Measurements from ENCODE around the gene ABCB10. TPM values are rescaled to one million over a fixed set of nuclear protein-coding genes. Genes with fewer than 3 reads are reported as not detected.

The ABCB10 gene
- total RNA-seq, 1 donor from 2014 or later = 17.3 TPM

DNA sequence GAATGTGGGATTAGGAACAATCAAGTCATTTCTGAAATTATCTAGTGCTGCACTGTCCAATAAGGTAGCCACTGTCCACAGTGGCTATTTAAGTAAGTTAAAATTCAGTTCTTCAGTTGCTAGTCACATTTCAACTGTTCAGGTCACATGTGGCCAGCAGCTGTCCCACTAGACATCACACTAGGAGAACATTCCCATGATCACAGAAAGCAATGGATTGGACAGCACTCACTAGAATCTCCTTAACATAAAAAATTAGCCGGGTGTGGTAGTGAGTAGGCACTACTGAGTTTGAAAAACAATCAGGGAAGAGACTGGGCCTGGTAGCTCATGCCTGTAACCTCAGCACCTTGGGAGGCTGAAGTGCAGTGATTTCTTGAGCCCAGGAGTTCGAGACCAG is 84.0 kb downstream of the ABCB10 start:
- Histone ChIP-seq H3K4me3 (no peak overlapping the region), H3K27me3 (no peaks in the 10 kb centered on the region), H3K9me3 (no peaks in the 10 kb centered on the region), H3K36me3 (peaks cover 84% of the 10 kb centered on the region), H3K27ac (no peak overlapping the region), H3K4me1 (no peaks in the 10 kb centered on the region)
- TF ChIP-seq, protein P1, sequence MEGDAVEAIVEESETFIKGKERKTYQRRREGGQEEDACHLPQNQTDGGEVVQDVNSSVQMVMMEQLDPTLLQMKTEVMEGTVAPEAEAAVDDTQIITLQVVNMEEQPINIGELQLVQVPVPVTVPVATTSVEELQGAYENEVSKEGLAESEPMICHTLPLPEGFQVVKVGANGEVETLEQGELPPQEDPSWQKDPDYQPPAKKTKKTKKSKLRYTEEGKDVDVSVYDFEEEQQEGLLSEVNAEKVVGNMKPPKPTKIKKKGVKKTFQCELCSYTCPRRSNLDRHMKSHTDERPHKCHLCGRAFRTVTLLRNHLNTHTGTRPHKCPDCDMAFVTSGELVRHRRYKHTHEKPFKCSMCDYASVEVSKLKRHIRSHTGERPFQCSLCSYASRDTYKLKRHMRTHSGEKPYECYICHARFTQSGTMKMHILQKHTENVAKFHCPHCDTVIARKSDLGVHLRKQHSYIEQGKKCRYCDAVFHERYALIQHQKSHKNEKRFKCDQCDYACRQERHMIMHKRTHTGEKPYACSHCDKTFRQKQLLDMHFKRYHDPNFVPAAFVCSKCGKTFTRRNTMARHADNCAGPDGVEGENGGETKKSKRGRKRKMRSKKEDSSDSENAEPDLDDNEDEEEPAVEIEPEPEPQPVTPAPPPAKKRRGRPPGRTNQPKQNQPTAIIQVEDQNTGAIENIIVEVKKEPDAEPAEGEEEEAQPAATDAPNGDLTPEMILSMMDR (IDR thresholded peaks at IDR 0.05) = no peak
- ATAC-seq = no peak
- DNase-seq = no peak
- intact Hi-C loops (cut with DNase I) = loop anchor here (10.0 kb wide), 1 partner anchor 220 kb away; no protein-coding TSS in a partner anchor

DNA sequence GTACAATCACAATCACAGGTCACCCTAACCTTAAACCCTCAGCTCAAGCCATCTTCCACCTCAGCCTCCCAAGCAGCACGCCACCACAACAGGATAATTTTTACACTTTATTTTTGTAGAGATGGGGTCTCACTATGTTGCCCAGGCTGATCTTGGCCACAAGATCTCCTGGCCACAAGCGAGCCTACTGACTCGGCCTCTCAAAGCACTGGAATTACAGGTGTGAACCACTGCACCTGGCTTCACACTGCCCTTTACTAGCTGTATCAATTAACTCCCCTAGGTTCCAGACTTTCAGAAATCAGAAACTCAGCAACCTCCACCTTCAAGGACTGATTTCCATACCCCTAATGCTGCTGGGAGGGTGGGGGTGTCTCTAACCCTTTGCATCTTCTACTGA is 87.3 kb downstream of the ABCB10 start:
- ATAC-seq (no peak), DNase-seq (no peak)
- no peaks in the 10 kb centered on the region for H3K9me3 ChIP-seq
- intact Hi-C loops (cut with DNase I) = loop anchor here (10.0 kb wide), 1 partner anchor 216 kb away; no protein-coding TSS in a partner anchor
- no peaks in the 10 kb centered on the region for H3K4me1 ChIP-seq
- H3K27ac ChIP-seq = no peak overlapping the region
- TF ChIP-seq, protein P1 (IDR thresholded peaks at IDR 0.05) = no peak
- H3K4me3 ChIP-seq = no peak overlapping the region
- peaks cover 87% of the 10 kb centered on the region for H3K36me3 ChIP-seq
- no peaks in the 10 kb centered on the region for H3K27me3 ChIP-seq

DNA sequence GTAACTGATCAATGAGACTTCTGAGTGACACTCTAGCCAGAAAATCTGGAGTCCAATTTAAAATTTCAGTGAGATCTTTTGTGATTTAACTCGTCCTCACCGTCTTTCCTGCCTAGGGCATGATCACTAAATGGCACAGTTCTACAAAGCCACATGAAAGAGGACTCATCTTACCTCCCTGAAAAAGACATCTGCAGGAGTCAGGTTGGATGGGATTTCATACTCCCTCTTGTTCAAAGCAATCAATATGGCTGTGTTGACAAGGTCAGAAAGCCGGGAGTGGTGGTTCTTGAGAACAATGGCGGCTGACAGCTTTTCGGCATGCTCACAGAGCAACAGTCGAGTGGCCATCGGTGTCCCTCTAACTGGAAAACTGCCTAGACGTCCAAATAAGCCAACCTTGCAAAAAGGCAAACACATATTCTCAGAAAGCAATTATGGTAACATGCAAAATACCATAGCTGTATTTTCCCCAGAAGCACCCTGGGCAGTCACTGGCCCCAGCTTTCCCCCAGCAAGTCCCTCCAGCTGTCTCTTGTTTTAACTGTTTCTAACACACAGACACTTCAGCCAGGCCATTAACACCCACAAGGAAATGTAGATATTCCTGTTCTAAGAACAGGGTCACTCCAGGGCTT is 88.0 kb downstream of the ABCB10 start:
- Histone ChIP-seq H3K27me3 (no peaks in the 10 kb centered on the region), H3K4me1 (no peaks in the 10 kb centered on the region), H3K9me3 (no peaks in the 10 kb centered on the region), H3K36me3 (peaks cover 88% of the 10 kb centered on the region), H3K4me3 (no peak overlapping the region), H3K27ac (no peak overlapping the region)
- no peak for ATAC-seq
- TF ChIP-seq, protein P1 (IDR thresholded peaks at IDR 0.05) = no peak
- intact Hi-C loops (cut with DNase I) = loop anchor here (10.0 kb wide), 1 partner anchor 216 kb away; no protein-coding TSS in a partner anchor
- DNase-seq = no peak

DNA sequence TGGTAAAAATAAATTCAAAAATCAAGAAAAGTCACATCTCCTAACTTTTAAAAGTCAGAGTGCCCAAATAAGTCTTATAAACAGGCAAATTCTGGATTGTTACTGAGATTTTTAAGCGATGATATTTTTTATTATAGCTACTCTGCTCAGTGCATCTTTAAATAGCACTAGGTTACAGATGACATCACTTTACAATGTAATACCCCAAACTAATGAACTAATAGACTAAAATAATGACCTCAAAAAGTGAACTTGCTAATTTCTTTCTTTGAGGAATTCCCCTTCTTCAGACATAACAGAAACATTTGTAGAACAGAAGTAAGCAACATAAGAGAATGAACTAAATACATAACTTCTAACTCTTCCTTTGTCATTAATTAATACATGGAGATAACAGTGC is 91.6 kb downstream of the ABCB10 start:
- Histone ChIP-seq H3K9me3 (no peaks in the 10 kb centered on the region), H3K4me1 (no peaks in the 10 kb centered on the region), H3K27ac (no peak overlapping the region), H3K27me3 (no peaks in the 10 kb centered on the region), H3K4me3 (no peak overlapping the region), H3K36me3 (peaks cover 88% of the 10 kb centered on the region)
- intact Hi-C loops (cut with DNase I) = no loop called here
- ATAC-seq (no peak), DNase-seq (no peak)
- TF ChIP-seq, protein P1 (IDR thresholded peaks at IDR 0.05) = no peak

Other genes with a start within 250 kb of the ABCB10 start
- gene CCSAP, start 215.7 kb downstream of the ABCB10 start, total RNA-seq = 9.1 TPM
- gene ACTA1, start 124.6 kb downstream of the ABCB10 start, total RNA-seq = not detected
- gene NUP133, start 50.4 kb downstream of the ABCB10 start, total RNA-seq = 33.8 TPM
- gene TAF5L, start 67.4 kb upstream of the ABCB10 start, total RNA-seq = 22.1 TPM
- gene URB2, start 67.5 kb upstream of the ABCB10 start, total RNA-seq = 8.4 TPM

Measured in upper lobe of right lung (tissue), 1 donor.